Measurements from ENCODE around the gene KCNAB2.

KCNAB2 gene

GRCh38 chr1:6103854-6104530 is 58.3 kb downstream of the KCNAB2 start:
- peaks cover 0 to 8% (median 3%) of the 10 kb centered on the region in 4 experiments for H3K36me3 ChIP-seq (ENCODE audit: control insufficient read depth in 4 of 4, insufficient read depth in 4 of 4, low read length in 3 of 4)
- DNase-seq, result no peak
- no peaks in the 10 kb centered on the region for H3K9me3 ChIP-seq (ENCODE audit: control extremely low read depth in 1 of 5, control insufficient read depth in 4 of 5, insufficient read depth in 2 of 5, low read depth in 1 of 5, low read length in 4 of 5)
- peaks cover 0 to 7% (median 3%) of the 10 kb centered on the region in 5 experiments for H3K27me3 ChIP-seq (replicated peaks in 2 of 5; ENCODE audit: control insufficient read depth in 4 of 5, insufficient read depth in 5 of 5, low read length in 4 of 5)
- CTCF ChIA-PET, result interaction anchor here (1.7 kb wide), 1 partner anchor 80 kb away, joined by 3 read pairs; no protein-coding TSS in a partner anchor
- WGBS (ENCODE audit: insufficient coverage), result 85% methylated on average over 11 of the region's 13 CpGs
- no peak overlapping the region for H3K4me3 ChIP-seq (ENCODE audit: control insufficient read depth in 1 of 7, extremely low read depth in 1 of 7, insufficient read depth in 4 of 7, low read depth in 2 of 7, low read length in 6 of 7)
- POLR2A ChIA-PET, result no interaction called here
- H3K4me1 ChIP-seq (ENCODE audit: control extremely low read depth in 1 of 4, control insufficient read depth in 4 of 4, insufficient read depth in 4 of 4, low read length in 3 of 4), result peaks cover 0 to 12% (median 4%) of the 10 kb centered on the region in 4 experiments
- H3K27ac ChIP-seq (ENCODE audit: insufficient read depth in 1 of 2, low read depth in 1 of 2, low read length in 2 of 2, poor library complexity in 1 of 2, severe bottlenecking in 2 of 2), result no peak overlapping the region

GRCh38 chr1:6104631-6105030 is 58.9 kb downstream of the KCNAB2 start:
- Histone ChIP-seq H3K27ac (ENCODE audit: insufficient read depth in 1 of 2, low read depth in 1 of 2, low read length in 2 of 2, poor library complexity in 1 of 2, severe bottlenecking in 2 of 2) (no peak overlapping the region), H3K9me3 (ENCODE audit: control extremely low read depth in 1 of 5, control insufficient read depth in 4 of 5, insufficient read depth in 2 of 5, low read depth in 1 of 5, low read length in 4 of 5) (no peaks in the 10 kb centered on the region), H3K4me3 (ENCODE audit: control insufficient read depth in 1 of 7, extremely low read depth in 1 of 7, insufficient read depth in 4 of 7, low read depth in 2 of 7, low read length in 6 of 7) (no peak overlapping the region), H3K36me3 (ENCODE audit: control insufficient read depth in 4 of 4, insufficient read depth in 4 of 4, low read length in 3 of 4) (peaks cover 0 to 2% (median 0%) of the 10 kb centered on the region in 4 experiments), H3K4me1 (ENCODE audit: control extremely low read depth in 1 of 4, control insufficient read depth in 4 of 4, insufficient read depth in 4 of 4, low read length in 3 of 4) (peaks cover 0 to 12% (median 4%) of the 10 kb centered on the region in 4 experiments), H3K27me3 (replicated peaks in 2 of 5; ENCODE audit: control insufficient read depth in 4 of 5, insufficient read depth in 5 of 5, low read length in 4 of 5) (peaks cover 0 to 7% (median 3%) of the 10 kb centered on the region in 5 experiments)
- WGBS (ENCODE audit: insufficient coverage), result 100% methylated on average over 3 of the region's 9 CpGs
- POLR2A ChIA-PET, result no interaction called here
- no peak for DNase-seq
- CTCF ChIA-PET, result interaction anchor here (1.6 to 1.7 kb wide), 2 partner anchors 66 to 80 kb away, joined by 3 to 5 read pairs; no protein-coding TSS in a partner anchor

DNA sequence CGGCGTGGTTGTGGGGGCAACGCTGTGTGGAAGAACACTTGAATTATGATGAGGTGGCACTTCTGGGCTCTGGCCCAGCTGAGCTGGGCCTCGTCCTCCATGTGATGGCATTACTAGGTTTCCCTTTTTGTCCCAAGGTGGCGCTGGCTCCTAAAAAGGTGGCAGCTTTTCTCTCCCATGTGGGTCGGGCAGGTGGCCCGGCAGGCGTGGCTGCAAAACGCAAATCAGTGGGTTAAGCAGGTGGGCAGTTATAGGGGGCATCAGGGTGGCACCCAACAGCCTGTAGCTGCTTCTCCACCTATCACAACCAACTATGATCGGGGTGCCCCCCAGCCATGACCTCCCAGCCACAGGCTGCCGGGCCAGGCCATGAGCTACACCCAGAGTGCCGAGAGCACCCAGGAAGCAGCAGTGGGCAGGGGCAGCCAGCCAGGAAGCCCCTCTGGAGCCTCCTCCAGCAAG is 59.6 kb downstream of the KCNAB2 start:
- 42% methylated on average over 5 of the region's 12 CpGs for WGBS (ENCODE audit: insufficient coverage)
- H3K27me3 ChIP-seq (replicated peaks in 2 of 5; ENCODE audit: control insufficient read depth in 4 of 5, insufficient read depth in 5 of 5, low read length in 4 of 5), result peaks cover 0 to 7% (median 3%) of the 10 kb centered on the region in 5 experiments
- DNase-seq, result no peak

GRCh38 chr1:6105763-6106162 is 60.1 kb downstream of the KCNAB2 start:
- CTCF ChIA-PET, result interaction anchor here (0.8 to 1.6 kb wide), 4 partner anchors 43 to 141 kb away, joined by 3 to 5 read pairs (median 4); no protein-coding TSS in a partner anchor
- Histone ChIP-seq H3K9me3 (ENCODE audit: control extremely low read depth in 1 of 5, control insufficient read depth in 4 of 5, insufficient read depth in 2 of 5, low read depth in 1 of 5, low read length in 4 of 5) (no peaks in the 10 kb centered on the region), H3K27ac (ENCODE audit: insufficient read depth in 1 of 2, low read depth in 1 of 2, low read length in 2 of 2, poor library complexity in 1 of 2, severe bottlenecking in 2 of 2) (no peak overlapping the region), H3K36me3 (ENCODE audit: control insufficient read depth in 4 of 4, insufficient read depth in 4 of 4, low read length in 3 of 4) (no peaks in the 10 kb centered on the region), H3K4me1 (ENCODE audit: control extremely low read depth in 1 of 4, control insufficient read depth in 4 of 4, insufficient read depth in 4 of 4, low read length in 3 of 4) (peaks cover 0 to 12% (median 4%) of the 10 kb centered on the region in 4 experiments), H3K4me3 (ENCODE audit: control insufficient read depth in 1 of 7, extremely low read depth in 1 of 7, insufficient read depth in 4 of 7, low read depth in 2 of 7, low read length in 6 of 7) (no peak overlapping the region), H3K27me3 (replicated peaks in 2 of 5; ENCODE audit: control insufficient read depth in 4 of 5, insufficient read depth in 5 of 5, low read length in 4 of 5) (peaks cover 0 to 7% (median 3%) of the 10 kb centered on the region in 5 experiments)
- DNase-seq, result no peak
- POLR2A ChIA-PET, result no interaction called here
- 91% methylated on average over 7 of the region's 7 CpGs for WGBS (ENCODE audit: insufficient coverage)

More for the DNA sequence above, 59.6 kb downstream of the KCNAB2 start:
- no peaks in the 10 kb centered on the region for H3K9me3 ChIP-seq (ENCODE audit: control extremely low read depth in 1 of 5, control insufficient read depth in 4 of 5, insufficient read depth in 2 of 5, low read depth in 1 of 5, low read length in 4 of 5)
- POLR2A ChIA-PET, result no interaction called here
- H3K36me3 ChIP-seq (ENCODE audit: control insufficient read depth in 4 of 4, insufficient read depth in 4 of 4, low read length in 3 of 4), result no peaks in the 10 kb centered on the region
- H3K27ac ChIP-seq (ENCODE audit: insufficient read depth in 1 of 2, low read depth in 1 of 2, low read length in 2 of 2, poor library complexity in 1 of 2, severe bottlenecking in 2 of 2), result no peak overlapping the region
- H3K4me1 ChIP-seq (ENCODE audit: control extremely low read depth in 1 of 4, control insufficient read depth in 4 of 4, insufficient read depth in 4 of 4, low read length in 3 of 4), result peaks cover 0 to 12% (median 4%) of the 10 kb centered on the region in 4 experiments
- CTCF ChIA-PET, result interaction anchor here (0.8 to 1.7 kb wide), 5 partner anchors 43 to 142 kb away, joined by 3 to 5 read pairs (median 3); no protein-coding TSS in a partner anchor
- no peak overlapping the region for H3K4me3 ChIP-seq (ENCODE audit: control insufficient read depth in 1 of 7, extremely low read depth in 1 of 7, insufficient read depth in 4 of 7, low read depth in 2 of 7, low read length in 6 of 7)

- DNase-seq, result no peak
- 93% methylated on average over 13 of the region's 28 CpGs for WGBS (ENCODE audit: insufficient coverage)
- Histone ChIP-seq H3K27me3 (replicated peaks in 2 of 5; ENCODE audit: control insufficient read depth in 4 of 5, insufficient read depth in 5 of 5, low read length in 4 of 5) (peaks cover 0 to 4% (median 3%) of the 10 kb centered on the region in 5 experiments), H3K27ac (ENCODE audit: insufficient read depth in 1 of 2, low read depth in 1 of 2, low read length in 2 of 2, poor library complexity in 1 of 2, severe bottlenecking in 2 of 2) (no peak overlapping the region), H3K4me1 (ENCODE audit: control extremely low read depth in 1 of 4, control insufficient read depth in 4 of 4, insufficient read depth in 4 of 4, low read length in 3 of 4) (peaks cover 0 to 10% (median 3%) of the 10 kb centered on the region in 4 experiments), H3K36me3 (ENCODE audit: control insufficient read depth in 4 of 4, insufficient read depth in 4 of 4, low read length in 3 of 4) (no peaks in the 10 kb centered on the region), H3K4me3 (ENCODE audit: control insufficient read depth in 1 of 7, extremely low read depth in 1 of 7, insufficient read depth in 4 of 7, low read depth in 2 of 7, low read length in 6 of 7) (no peak overlapping the region), H3K9me3 (ENCODE audit: control extremely low read depth in 1 of 5, control insufficient read depth in 4 of 5, insufficient read depth in 2 of 5, low read depth in 1 of 5, low read length in 4 of 5) (no peaks in the 10 kb centered on the region)
- ChIA-PET POLR2A (no interaction called here), CTCF (interaction anchor here (1.2 to 1.6 kb wide), 2 partner anchors 65 to 141 kb away, joined by 4 to 5 read pairs; no protein-coding TSS in a partner anchor)
Observed at GRCh38 chr1:6106321-6106731, 60.6 kb downstream of the KCNAB2 start.

- H3K36me3 ChIP-seq (ENCODE audit: control insufficient read depth in 4 of 4, insufficient read depth in 4 of 4, low read length in 3 of 4), result no peaks in the 10 kb centered on the region
- H3K9me3 ChIP-seq (ENCODE audit: control extremely low read depth in 1 of 5, control insufficient read depth in 4 of 5, insufficient read depth in 2 of 5, low read depth in 1 of 5, low read length in 4 of 5), result no peaks in the 10 kb centered on the region
- peaks cover 0 to 5% (median 1%) of the 10 kb centered on the region in 4 experiments for H3K4me1 ChIP-seq (ENCODE audit: control extremely low read depth in 1 of 4, control insufficient read depth in 4 of 4, insufficient read depth in 4 of 4, low read length in 3 of 4)
- WGBS (ENCODE audit: insufficient coverage), result 100% methylated on average over 4 of the region's 6 CpGs
- POLR2A ChIA-PET, result no interaction called here
- DNase-seq, result no peak
- peaks cover 0 to 5% (median 3%) of the 10 kb centered on the region in 5 experiments for H3K27me3 ChIP-seq (replicated peaks in 2 of 5; ENCODE audit: control insufficient read depth in 4 of 5, insufficient read depth in 5 of 5, low read length in 4 of 5)
- no peak overlapping the region for H3K27ac ChIP-seq (ENCODE audit: insufficient read depth in 1 of 2, low read depth in 1 of 2, low read length in 2 of 2, poor library complexity in 1 of 2, severe bottlenecking in 2 of 2)
- no peak overlapping the region for H3K4me3 ChIP-seq (ENCODE audit: control insufficient read depth in 1 of 7, extremely low read depth in 1 of 7, insufficient read depth in 4 of 7, low read depth in 2 of 7, low read length in 6 of 7)
- CTCF ChIA-PET, result no interaction called here
Observed at GRCh38 chr1:6106977-6107376, 61.3 kb downstream of the KCNAB2 start.

Measured in common myeloid progenitor, CD34-positive (primary cell).